Kidney epithelial cell (primary cell): Measurements from ENCODE around the gene ZNF660. TPM values are rescaled to one million over a fixed set of nuclear protein-coding genes. Genes with fewer than 3 reads are reported as not detected.
"Not testable (repeated sequence)": the region's sequence is repeated elsewhere in the genome, so short reads cannot be mapped to it uniquely, and the experiment has no call there.

Experiments used
- DNase-seq: peaks from one replicate; pipeline ENCODE4 v3.0.0-alpha.2; 2010; ENCODE audit warnings: low read depth
- H3K27me3 ChIP-seq: 2 replicates; pipeline ENCODE4 v1.6.0; 2011; ENCODE audit warnings: low read length; ENCODE audit not compliant: control insufficient read depth, insufficient read depth
- H3K36me3 ChIP-seq: 2 replicates; pipeline ENCODE4 v1.5.1; 2011; ENCODE audit warnings: low read length; ENCODE audit not compliant: control insufficient read depth, insufficient read depth
- H3K4me3 ChIP-seq: 2 replicates; pipeline ENCODE4 v1.5.1; 2011; ENCODE audit warnings: low read depth, mild to moderate bottlenecking, control low read depth, low read length
- CTCF ChIP-seq: IDR thresholded peaks from 2 replicates; pipeline ENCODE4 v1.5.1; 2011; ENCODE audit warnings: mild to moderate bottlenecking, moderate library complexity, low read length, control low read depth, inconsistent platforms; ENCODE audit not compliant: insufficient read depth, poor library complexity, severe bottlenecking
- total RNA-seq: library from RNA; depleted of rRNA; stranded (reverse); fragments of >200 nt; gene quantifications from 2 replicates; pipeline ENCODE4 v1.2.3, GENCODE V29; 2015

Gene ZNF660
- total RNA-seq, 1 donor from 2014 or later: 2.5 TPM

GRCh38 chr3:44580971-44581370 lies 3.8 kb upstream of the ZNF660 start:
- not testable (repeated sequence) for H3K27me3 ChIP-seq, DNase-seq, H3K36me3 ChIP-seq, H3K4me3 ChIP-seq

GRCh38 chr3:44596621-44597020 lies 11.9 kb downstream of the ZNF660 start:
- no peak for DNase-seq
- no peaks in the 10 kb centered on the region for H3K27me3 ChIP-seq
- H3K36me3 ChIP-seq: no peaks in the 10 kb centered on the region
- no peak overlapping the region for H3K4me3 ChIP-seq
- no peak for TF ChIP-seq CTCF

GRCh38 chr3:44601749-44602148 lies 17.0 kb downstream of the ZNF660 start:
- DNase-seq: no peak

GRCh38 chr3:44612678-44613077 lies 27.9 kb downstream of the ZNF660 start:
- TF ChIP-seq CTCF: no peak
- no peak overlapping the region for H3K4me3 ChIP-seq
- no peak for DNase-seq

More at GRCh38 chr3:44601749-44602148, 17.0 kb downstream of the ZNF660 start:
- TF ChIP-seq CTCF: no peak
- Histone ChIP-seq H3K27me3 (no peaks in the 10 kb centered on the region), H3K4me3 (no peak overlapping the region), H3K36me3 (no peaks in the 10 kb centered on the region)

GRCh38 chr3:44624749-44625480 lies 40.2 kb downstream of the ZNF660 start, which contains the start of gene ZNF197:
TSS of gene ZNF197 (plus strand) at chr3:44625036. CDS start at chr3:44629155, 4,119 bp downstream.
- H3K4me3 ChIP-seq: peak within 1 kb of the TSS; percentile 90
- no peak for TF ChIP-seq CTCF
- no peaks in the 10 kb centered on the region for H3K36me3 ChIP-seq
- DNase-seq: peak; percentile 60
- no peaks in the 10 kb centered on the region for H3K27me3 ChIP-seq

More at GRCh38 chr3:44612678-44613077, 27.9 kb downstream of the ZNF660 start:
- Histone ChIP-seq H3K27me3 (no peaks in the 10 kb centered on the region), H3K36me3 (no peaks in the 10 kb centered on the region)

GRCh38 chr3:44628716-44629115 lies 44.0 kb downstream of the ZNF660 start:
- peaks cover 2% of the 10 kb centered on the region for H3K36me3 ChIP-seq
- DNase-seq: no peak
- H3K4me3 ChIP-seq: no peak overlapping the region
- H3K27me3 ChIP-seq: no peaks in the 10 kb centered on the region
- no peak for TF ChIP-seq CTCF
